Measurements from ENCODE around the gene GBP1. TPM values are rescaled to one million over a fixed set of nuclear protein-coding genes. Genes with fewer than 3 reads are reported as not detected.
"Not testable (repeated sequence)": the region's sequence is repeated elsewhere in the genome, so short reads cannot be mapped to it uniquely, and the experiment has no call there.

GBP1 gene
- total RNA-seq, 1 experiment from 2014 or later = 27.0 TPM

- no TSS peak for BruUV-seq (replicated peaks)
- Mint-ChIP-seq H3K36me3 (ENCODE audit: insufficient read depth, unreplicated experiment) (no peaks in the 10 kb centered on the region), H3K27ac (ENCODE audit: unreplicated experiment) (no peak overlapping the region), H3K4me3 (ENCODE audit: low read depth, unreplicated experiment) (no peak overlapping the region), H3K9me3 (ENCODE audit: low read depth, unreplicated experiment) (peaks cover 2% of the 10 kb centered on the region), H3K4me1 (ENCODE audit: low read depth, unreplicated experiment) (peaks cover 19% of the 10 kb centered on the region), H3K27me3 (ENCODE audit: unreplicated experiment) (no peaks in the 10 kb centered on the region)
- no peak for DNase-seq
- TF ChIP-seq CTCF (IDR thresholded peaks at IDR 0.05; ENCODE audit: unreplicated experiment) = no peak
- CTCF ChIA-PET = interaction anchor here (0.6 kb wide), 1 partner anchor 116 kb away, joined by 4 read pairs; no protein-coding TSS in a partner anchor
- intact Hi-C loops (cut with micrococcal nuclease; ENCODE audit: unreplicated experiment) = no loop called here
Observed at GRCh38 chr1:89037186-89037585, 27.8 kb downstream of the GBP1 start.

- Mint-ChIP-seq H3K36me3 (ENCODE audit: insufficient read depth, unreplicated experiment) (no peaks in the 10 kb centered on the region), H3K27ac (ENCODE audit: unreplicated experiment) (no peak overlapping the region), H3K4me1 (ENCODE audit: low read depth, unreplicated experiment) (peaks cover 3% of the 10 kb centered on the region), H3K9me3 (ENCODE audit: low read depth, unreplicated experiment) (peaks cover 6% of the 10 kb centered on the region), H3K4me3 (ENCODE audit: low read depth, unreplicated experiment) (no peak overlapping the region), H3K27me3 (ENCODE audit: unreplicated experiment) (no peaks in the 10 kb centered on the region)
- CTCF ChIA-PET = no interaction called here
- BruUV-seq (replicated peaks) = no TSS peak
- DNase-seq = no peak
- TF ChIP-seq CTCF (IDR thresholded peaks at IDR 0.05; ENCODE audit: unreplicated experiment) = no peak
- intact Hi-C loops (cut with micrococcal nuclease; ENCODE audit: unreplicated experiment) = no loop called here
Observed at GRCh38 chr1:89035080-89035479, 29.9 kb downstream of the GBP1 start.

GRCh38 chr1:89034004-89034403, 31.0 kb downstream of the GBP1 start:
- intact Hi-C loops (cut with micrococcal nuclease; ENCODE audit: unreplicated experiment); H3K27ac Mint-ChIP-seq (ENCODE audit: unreplicated experiment); H3K36me3 Mint-ChIP-seq (ENCODE audit: insufficient read depth, unreplicated experiment); BruUV-seq (replicated peaks); CTCF ChIA-PET; H3K4me3 Mint-ChIP-seq (ENCODE audit: low read depth, unreplicated experiment); H3K9me3 Mint-ChIP-seq (ENCODE audit: low read depth, unreplicated experiment); H3K4me1 Mint-ChIP-seq (ENCODE audit: low read depth, unreplicated experiment); DNase-seq; H3K27me3 Mint-ChIP-seq (ENCODE audit: unreplicated experiment): not testable (repeated sequence)

GRCh38 chr1:89029051-89029450, 36.0 kb downstream of the GBP1 start:
- H3K4me3 Mint-ChIP-seq (ENCODE audit: low read depth, unreplicated experiment); H3K36me3 Mint-ChIP-seq (ENCODE audit: insufficient read depth, unreplicated experiment); H3K4me1 Mint-ChIP-seq (ENCODE audit: low read depth, unreplicated experiment); H3K27ac Mint-ChIP-seq (ENCODE audit: unreplicated experiment); BruUV-seq (replicated peaks); CTCF ChIA-PET; intact Hi-C loops (cut with micrococcal nuclease; ENCODE audit: unreplicated experiment); DNase-seq; H3K27me3 Mint-ChIP-seq (ENCODE audit: unreplicated experiment): not testable (repeated sequence)
- peaks cover 10% of the 10 kb centered on the region for H3K9me3 Mint-ChIP-seq (ENCODE audit: low read depth, unreplicated experiment)

- H3K27ac Mint-ChIP-seq (ENCODE audit: unreplicated experiment) = no peak overlapping the region
- H3K27me3 Mint-ChIP-seq (ENCODE audit: unreplicated experiment) = no peaks in the 10 kb centered on the region
- CTCF ChIA-PET = no interaction called here
- intact Hi-C loops (cut with micrococcal nuclease; ENCODE audit: unreplicated experiment) = no loop called here
- TF ChIP-seq CTCF (IDR thresholded peaks at IDR 0.05; ENCODE audit: unreplicated experiment) = no peak
- H3K36me3 Mint-ChIP-seq (ENCODE audit: insufficient read depth, unreplicated experiment) = peaks cover 20% of the 10 kb centered on the region
- no TSS peak for BruUV-seq (replicated peaks)
- no peak overlapping the region for H3K4me3 Mint-ChIP-seq (ENCODE audit: low read depth, unreplicated experiment)
- no peak for DNase-seq
- peaks cover 18% of the 10 kb centered on the region for H3K4me1 Mint-ChIP-seq (ENCODE audit: low read depth, unreplicated experiment)
- peaks cover 4% of the 10 kb centered on the region for H3K9me3 Mint-ChIP-seq (ENCODE audit: low read depth, unreplicated experiment)
Observed at GRCh38 chr1:89025928-89026327, 39.1 kb downstream of the GBP1 start.

Measured in Calu3 (cell line).